Transverse colon (tissue), 4 donors: ENCODE results near the gene DGAT2.

Source experiments
- CTCF ChIP-seq, 5 experiments: fragments of 200-600 bp in 3 of 5; fragments of 450-650 bp in 2 of 5; sonication (generic) in 3 of 5; IDR thresholded peaks; 1 replicate in 2 of 5; 2 replicates in 3 of 5; pipeline ENCODE4 v1.5.1; 2016 to 2017; ENCODE audit warnings: antibody characterized with exemption in 5 of 5, inconsistent platforms in 3 of 5, mild to moderate bottlenecking in 2 of 5, moderate library complexity in 1 of 5
- POLR2A ChIP-seq: fragments of 450-650 bp; IDR thresholded peaks from one replicate; pipeline ENCODE4 v1.6.1; 2016; ENCODE audit warnings: antibody characterized with exemption, mild to moderate bottlenecking, moderate library complexity
- POLR2AphosphoS5 ChIP-seq, 3 donors: sonication (generic); formaldehyde crosslinking; IDR thresholded peaks; one replicate each; pipeline ENCODE4 v1.6.1; 2016; ENCODE audit warnings: antibody characterized with exemption in 3 of 3

- TF ChIP-seq CTCF (IDR thresholded peaks at IDR 0.05) (no peak), POLR2A (no peak), POLR2AphosphoS5 (IDR thresholded peaks at IDR 0.05) (no peak)
Observed at GRCh38 chr11:75782540-75783263, 14.1 kb downstream of the DGAT2 start.
